Fibroblast of the conjunctiva (primary cell): ENCODE measurements around the gene NDUFAB1.
A peak's percentile ranks its signal among the peaks of the same experiment; 100 is the strongest.
"Not testable (repeated sequence)": the region's sequence is repeated elsewhere in the genome, so short reads cannot be mapped to it uniquely, and the experiment has no call there.

Experiments used
- DNase-seq: peaks from one replicate; pipeline ENCODE4 v3.0.0-alpha.2; 2010; ENCODE audit warnings: low read depth

Gene NDUFAB1

GRCh38 chr16:23595951-23596720 lies at the start of gene NDUFAB1:
NDUFAB1 (minus strand) TSS chr16:23596316; CDS start chr16:23596290, 26 bp downstream.
- DNase-seq: peak; percentile 60

DNA sequence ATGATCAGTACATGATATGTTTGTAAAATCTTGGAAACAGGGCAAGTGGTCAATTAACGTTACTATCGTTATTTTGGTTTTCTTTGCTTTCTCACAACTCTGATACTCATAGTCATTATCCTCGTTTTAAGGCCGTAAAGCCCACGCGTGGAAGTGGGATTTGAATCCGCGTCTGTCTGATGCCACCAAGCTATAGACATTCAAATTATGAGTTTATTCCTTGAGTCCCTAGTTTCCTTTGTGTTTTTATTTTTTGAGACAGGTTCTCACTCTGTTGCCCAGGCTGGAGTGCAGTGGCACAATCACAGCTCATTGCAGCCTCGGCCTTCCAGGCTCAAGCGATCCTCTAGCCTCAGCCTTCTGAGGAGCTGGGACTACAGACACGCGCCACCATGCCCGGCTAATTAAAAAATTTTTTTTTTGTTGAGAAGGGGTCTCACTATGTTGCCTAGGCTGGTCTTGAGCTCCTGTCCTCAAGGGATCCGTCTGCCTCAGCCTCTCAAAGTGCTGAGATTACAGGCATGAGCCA lies 46.2 kb upstream of the NDUFAB1 start:
- no peak for DNase-seq

DNA sequence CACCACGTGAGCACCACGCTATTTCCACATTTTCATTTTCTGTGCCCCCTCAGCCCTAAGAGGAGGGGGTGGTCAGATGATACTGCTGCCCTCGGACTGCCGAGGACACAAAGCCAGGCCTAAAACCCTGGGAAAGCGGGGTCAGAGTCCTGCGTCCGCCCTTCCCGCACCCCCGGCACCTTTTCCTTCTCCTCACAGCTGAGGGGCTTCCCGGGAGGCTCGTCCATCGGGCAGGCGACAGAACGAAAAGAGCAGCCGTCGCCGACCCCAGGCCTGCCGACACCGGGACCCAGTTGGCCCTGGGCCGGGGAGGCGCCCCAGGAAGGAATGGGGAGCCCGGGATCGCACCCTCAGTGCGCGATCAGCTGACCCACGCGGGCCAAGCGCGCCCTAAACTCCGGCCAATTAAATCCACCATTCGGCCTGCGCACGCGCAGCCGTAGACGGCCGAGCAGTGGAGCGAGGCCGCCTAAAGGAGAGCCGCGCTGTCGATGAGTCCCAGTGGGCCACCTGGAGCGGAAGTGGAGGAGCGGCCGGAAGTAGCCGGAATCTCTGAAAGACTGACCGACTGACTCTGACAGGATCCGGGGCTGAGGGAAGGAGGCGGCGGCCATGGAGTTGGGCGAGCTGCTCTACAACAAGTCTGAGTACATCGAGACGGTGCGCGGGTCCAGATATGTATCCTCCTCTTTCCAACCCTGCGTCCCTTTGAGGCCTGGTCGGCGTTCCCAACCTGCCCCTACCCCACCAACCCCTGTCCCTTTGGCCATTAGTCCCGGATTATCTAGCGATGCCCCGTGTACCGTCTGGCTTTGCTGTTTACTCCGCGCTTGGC lies 45.0 kb upstream of the NDUFAB1 start, which contains the start of the genes DCTN5 and PALB2:
TSS of gene DCTN5 (plus strand) at position 536 of the 835 bp plus-strand sequence. CDS start at position 613, 77 bp downstream.
TSS of gene PALB2 (minus strand) at position 380 of the 835 bp plus-strand sequence. CDS start at position 227, 153 bp downstream.
- peak; percentile 88 for DNase-seq

DNA sequence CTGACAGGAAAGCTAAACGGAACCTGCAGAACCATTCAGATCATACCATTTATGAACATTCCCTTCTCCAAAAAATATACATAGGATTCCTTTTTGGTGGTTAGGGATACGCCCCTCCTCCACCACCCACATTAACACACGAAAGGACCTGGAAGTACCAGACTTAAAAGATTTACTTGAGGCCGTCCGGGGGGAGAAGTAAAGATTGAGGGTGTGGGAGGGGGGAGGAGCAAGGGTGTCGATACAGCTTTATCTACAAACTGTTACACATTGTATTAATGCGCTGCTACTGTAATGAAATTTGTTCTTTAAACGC lies 44.5 kb upstream of the NDUFAB1 start:
- no peak for DNase-seq

GRCh38 chr16:23635958-23636357 lies 39.8 kb upstream of the NDUFAB1 start:
- DNase-seq: no peak

DNA sequence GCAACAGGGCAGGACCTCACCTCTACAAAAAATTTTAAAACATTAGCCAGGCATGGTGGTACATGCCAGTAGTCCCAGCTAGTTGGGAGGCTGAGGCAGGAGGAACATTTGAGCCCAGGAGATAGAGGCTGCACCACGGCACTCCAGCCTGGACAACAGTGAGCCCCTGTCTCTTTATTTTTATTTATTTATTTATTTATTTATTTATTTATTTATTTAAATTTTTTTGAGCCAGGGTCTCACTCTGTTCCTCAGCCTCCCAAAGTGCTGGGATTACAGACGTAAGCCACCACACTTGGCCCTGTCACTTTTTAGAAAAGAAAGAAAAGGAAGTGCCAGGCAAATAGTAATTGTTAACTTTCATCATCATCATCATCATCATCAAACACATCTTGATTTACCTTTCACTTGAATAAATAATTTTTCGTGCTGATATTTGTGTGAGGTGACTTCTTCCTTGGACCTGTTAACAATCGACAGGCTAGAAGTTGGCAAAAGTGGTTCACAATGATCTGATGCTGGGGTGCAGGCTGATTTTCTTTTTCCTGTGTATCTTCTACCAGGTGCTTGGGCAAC lies 38.4 kb upstream of the NDUFAB1 start:
- no peak for DNase-seq

- not testable (repeated sequence) for DNase-seq
These were observed 35.8 kb upstream of the NDUFAB1 start for GRCh38 chr16:23631874-23632273.

DNA sequence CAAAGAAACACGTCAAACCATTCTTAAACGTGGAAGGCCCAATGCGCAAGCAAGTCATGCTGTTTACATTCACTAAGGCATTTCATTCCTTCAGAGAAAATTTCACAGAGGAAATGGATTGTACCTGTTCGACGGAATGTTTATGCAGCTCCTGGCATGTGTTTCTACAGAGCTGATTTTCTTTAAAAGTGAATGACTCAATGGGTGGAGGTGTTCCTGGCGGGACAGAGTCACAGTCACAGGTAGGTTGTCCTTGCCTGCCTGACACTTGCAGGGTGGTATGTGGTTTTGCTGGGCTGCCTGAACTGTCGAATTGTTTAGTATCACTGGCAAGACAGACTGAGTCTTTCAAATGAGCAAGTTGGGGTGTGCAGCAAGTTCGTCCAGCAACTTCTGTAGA lies 33.4 kb upstream of the NDUFAB1 start:
- DNase-seq: no peak

DNA sequence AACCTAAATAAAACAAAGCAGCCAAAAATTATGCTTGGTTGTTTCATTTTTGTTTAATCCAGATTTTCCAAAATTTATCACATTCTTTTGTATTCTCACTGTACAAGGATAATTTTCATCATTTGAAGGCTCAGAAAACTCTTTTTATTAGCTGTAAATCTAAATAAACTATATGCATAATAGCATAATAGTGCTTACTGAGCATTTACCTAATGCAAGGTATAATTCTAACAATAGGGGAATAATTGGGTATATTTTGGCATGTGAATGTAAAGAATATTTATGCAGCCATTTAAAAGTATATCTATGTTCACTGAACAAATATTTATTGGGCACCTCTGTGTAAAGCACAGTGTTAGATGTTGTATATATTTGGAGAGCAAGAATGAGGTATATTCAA lies 28.0 kb upstream of the NDUFAB1 start:
- DNase-seq: no peak

- no peak for DNase-seq
These were observed 19.7 kb upstream of the NDUFAB1 start for GRCh38 chr16:23615805-23616204.

DNA sequence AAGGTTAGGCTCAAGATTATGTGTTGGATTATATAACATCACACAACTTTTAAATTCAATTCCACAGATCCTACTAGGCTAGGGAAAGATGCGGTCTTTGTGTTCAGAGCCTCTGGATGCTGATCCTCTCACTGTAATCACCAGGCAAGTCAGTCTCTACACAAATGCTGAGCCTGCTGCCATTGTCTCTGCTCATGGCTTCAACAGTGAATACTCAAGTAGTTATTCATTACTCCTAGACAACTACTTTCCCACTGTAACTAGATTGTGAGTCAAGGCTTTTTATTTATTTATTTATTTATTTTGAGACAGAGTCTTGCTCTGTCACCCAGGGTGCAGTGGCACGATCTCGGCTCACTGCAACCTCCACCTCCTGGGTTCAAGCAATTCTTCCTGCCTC lies 15.8 kb upstream of the NDUFAB1 start:
- DNase-seq: no peak

- DNase-seq: not testable (repeated sequence)
These were observed 14.8 kb upstream of the NDUFAB1 start for GRCh38 chr16:23610905-23611304.

DNA sequence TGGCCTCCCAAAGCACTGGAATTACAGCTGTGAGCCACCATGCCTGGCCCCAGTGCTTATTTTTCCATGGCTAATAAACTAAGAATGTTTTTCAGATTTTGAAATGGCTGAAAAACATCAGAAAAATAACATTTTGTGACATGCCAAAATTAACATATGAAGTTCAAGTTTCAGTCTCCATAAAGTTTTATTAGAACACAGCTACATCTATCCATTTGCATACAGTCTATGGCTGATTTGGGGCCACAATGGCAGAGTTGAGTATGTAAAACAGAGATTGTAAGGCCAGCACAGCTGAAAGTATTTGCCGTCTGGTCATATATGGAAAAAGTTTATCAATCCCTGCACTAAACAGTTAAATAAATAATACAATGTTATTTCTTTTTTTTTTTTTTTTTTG lies 13.8 kb upstream of the NDUFAB1 start:
- no peak for DNase-seq

DNA sequence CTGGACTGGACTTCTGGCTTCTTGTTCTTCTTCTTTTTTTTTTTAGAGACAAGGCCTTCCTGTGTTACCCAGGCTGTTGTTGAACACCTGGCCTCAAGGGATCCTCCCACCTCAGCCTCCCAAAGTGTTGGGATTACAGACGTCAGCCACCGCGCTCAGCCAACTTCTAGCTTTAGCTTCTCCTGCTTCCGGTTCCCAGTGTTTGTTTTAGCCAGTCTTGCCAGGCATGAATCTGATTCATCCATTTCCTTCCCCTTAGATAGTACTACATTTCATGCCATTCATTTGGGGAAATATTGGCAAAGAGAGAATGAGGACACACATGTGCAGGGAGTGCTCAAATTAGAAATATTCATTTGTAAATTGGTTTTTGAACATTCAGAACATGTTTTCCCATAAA lies 12.1 kb upstream of the NDUFAB1 start:
- no peak for DNase-seq

DNA sequence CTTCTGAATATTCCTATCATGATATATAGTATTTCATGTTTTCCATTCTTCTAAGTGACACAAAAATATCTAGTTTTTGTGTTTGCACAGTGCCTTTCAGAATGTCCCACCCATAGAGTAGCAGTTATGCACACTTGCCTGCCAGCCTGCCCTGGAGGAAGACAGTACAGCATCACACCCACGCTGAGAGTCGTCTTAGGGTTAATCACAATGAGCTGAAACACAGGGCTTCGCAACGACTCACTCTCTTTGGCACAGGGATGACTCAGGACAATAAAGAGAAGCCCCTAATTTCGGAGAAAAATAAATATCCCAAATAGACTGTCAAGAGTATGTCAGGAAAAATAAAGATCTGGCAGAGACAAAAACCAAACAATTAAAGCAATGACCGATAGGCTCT lies 11.6 kb upstream of the NDUFAB1 start:
- DNase-seq: no peak

GRCh38 chr16:23597003-23597756 lies 1.1 kb upstream of the NDUFAB1 start:
- DNase-seq: no peak

- no peak for DNase-seq
These were observed 718 bp downstream of the NDUFAB1 start for GRCh38 chr16:23595246-23595950.

DNA sequence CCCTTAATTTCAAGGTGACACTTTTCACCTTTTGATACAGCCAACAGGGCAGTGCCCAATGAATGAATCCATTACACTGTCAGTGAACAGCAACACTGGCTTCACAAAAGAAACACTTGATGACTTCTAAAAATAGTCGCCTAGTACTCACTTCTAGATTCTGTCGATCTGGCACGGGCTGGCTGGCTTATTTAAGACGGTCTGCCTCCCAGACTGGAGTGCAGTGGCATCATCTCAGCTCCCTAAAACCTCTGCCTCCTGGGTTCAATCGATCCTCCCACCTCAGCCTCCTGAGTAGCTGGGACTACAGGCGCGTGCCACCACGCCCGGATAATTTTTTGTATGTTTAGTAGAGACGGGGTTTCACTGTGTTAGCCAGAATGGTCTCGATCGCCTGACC lies 1.9 kb downstream of the NDUFAB1 start:
- DNase-seq: no peak

GRCh38 chr16:23590181-23590580 lies 5.9 kb downstream of the NDUFAB1 start:
- no peak for DNase-seq

DNA sequence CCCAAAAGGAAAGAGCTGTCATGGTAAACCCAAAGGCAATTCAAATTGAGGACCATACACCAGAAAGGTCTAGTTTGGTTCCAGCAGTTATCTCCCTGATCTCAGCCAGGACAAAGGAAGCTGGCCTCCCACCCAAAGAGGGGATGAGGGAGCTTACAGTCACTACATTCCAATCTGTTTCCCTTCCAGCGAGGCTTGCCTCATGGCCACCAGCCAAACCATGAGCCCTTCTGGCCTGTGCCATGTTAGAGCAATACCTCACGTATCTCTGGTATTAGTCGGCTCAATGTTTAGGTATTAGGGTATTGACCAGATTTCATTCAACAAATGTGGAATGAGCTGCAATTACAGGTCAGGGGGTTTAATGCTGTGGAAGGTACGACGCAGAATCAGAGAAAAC lies 8.4 kb downstream of the NDUFAB1 start:
- DNase-seq: peak; percentile 17
